GM23338 (cell line): ENCODE measurements around the gene GFI1B.

ENCODE experiments used
- CTCF ChIP-seq, 2 experiments: fragments of 200-600 bp in 1 of 2; sonication (generic) in 1 of 2; conservative IDR thresholded peaks; 2 replicates each; pipeline versions ENCODE4 v1.5.1 to v1.6.1; 2016 to 2017; ENCODE audit warnings: antibody characterized with exemption in 2 of 2, low read depth in 2 of 2, mild to moderate bottlenecking in 2 of 2, moderate library complexity in 1 of 2
- EZH2 ChIP-seq: fragments of 200-600 bp; sonication (generic); IDR thresholded peaks from one replicate; pipeline ENCODE4 v1.8.0; 2017; ENCODE audit warnings: antibody characterized with exemption, mild to moderate bottlenecking, low read depth; ENCODE audit not compliant: unreplicated experiment

- TF ChIP-seq CTCF (conservative IDR thresholded peaks at IDR 0.05; ENCODE audit: low read depth in 2 of 2) (no peak), EZH2 (no peak)
Observed at GRCh38 chr9:132980157-132980556, 1.7 kb downstream of the GFI1B start.
